Mammary epithelial cell (primary cell): ENCODE data around the gene NME7.

Experiments
- EZH2 ChIP-seq: IDR thresholded peaks from 2 replicates; pipeline ENCODE4 v1.6.1; 2012; ENCODE audit warnings: low read length, inconsistent platforms, borderline replicate concordance
- TF ChIP-seq, protein P1 (sequence below), 2 donors: IDR thresholded peaks in 1 of 2; conservative IDR thresholded peaks in 1 of 2; 2 replicates each; pipeline ENCODE4 v1.5.1; 2011 to 2012; ENCODE audit warnings: inconsistent platforms in 2 of 2, low read length in 2 of 2, mild to moderate bottlenecking in 2 of 2, control low read depth in 1 of 2, low read depth in 1 of 2; ENCODE audit not compliant: insufficient read depth in 1 of 2; ENCODE audit errors: extremely low read depth in 1 of 2

DNA sequence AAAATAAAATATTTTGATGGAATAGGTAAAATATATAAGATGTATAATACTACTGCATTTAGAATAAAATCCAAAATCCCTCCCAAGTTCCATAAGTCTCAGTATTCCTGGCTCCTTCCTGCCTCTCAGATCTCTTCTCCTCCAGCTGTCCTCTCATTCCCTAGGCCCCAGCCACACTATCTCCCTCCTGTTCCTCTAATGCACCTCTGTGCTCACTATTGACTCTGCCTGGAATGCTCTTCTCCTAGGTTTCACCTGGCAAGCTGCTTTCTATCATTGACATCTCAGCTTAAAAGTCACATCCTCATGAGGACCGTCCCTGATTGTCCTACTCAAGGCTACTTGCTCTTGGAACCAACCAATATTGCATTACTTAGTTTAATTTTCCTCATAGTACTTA is 7.2 kb downstream of the NME7 start:
- TF ChIP-seq, protein P1, sequence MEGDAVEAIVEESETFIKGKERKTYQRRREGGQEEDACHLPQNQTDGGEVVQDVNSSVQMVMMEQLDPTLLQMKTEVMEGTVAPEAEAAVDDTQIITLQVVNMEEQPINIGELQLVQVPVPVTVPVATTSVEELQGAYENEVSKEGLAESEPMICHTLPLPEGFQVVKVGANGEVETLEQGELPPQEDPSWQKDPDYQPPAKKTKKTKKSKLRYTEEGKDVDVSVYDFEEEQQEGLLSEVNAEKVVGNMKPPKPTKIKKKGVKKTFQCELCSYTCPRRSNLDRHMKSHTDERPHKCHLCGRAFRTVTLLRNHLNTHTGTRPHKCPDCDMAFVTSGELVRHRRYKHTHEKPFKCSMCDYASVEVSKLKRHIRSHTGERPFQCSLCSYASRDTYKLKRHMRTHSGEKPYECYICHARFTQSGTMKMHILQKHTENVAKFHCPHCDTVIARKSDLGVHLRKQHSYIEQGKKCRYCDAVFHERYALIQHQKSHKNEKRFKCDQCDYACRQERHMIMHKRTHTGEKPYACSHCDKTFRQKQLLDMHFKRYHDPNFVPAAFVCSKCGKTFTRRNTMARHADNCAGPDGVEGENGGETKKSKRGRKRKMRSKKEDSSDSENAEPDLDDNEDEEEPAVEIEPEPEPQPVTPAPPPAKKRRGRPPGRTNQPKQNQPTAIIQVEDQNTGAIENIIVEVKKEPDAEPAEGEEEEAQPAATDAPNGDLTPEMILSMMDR (conservative IDR thresholded peaks at IDR 0.05 in 1 of 2, IDR thresholded peaks at IDR 0.05 in 1 of 2; ENCODE audit: extremely low read depth in 1 of 2, insufficient read depth in 1 of 2, low read depth in 1 of 2, low read length in 2 of 2): no peak
- TF ChIP-seq EZH2: no peak
